ENCODE data around the gene ABCA5.

GRCh38 chr17:69326377-69327059, 415 bp downstream of the ABCA5 start:
- no peak for TF ChIP-seq CTCF (IDR thresholded peaks at IDR 0.05; ENCODE audit: low read depth, low read length)
- no peak for TF ChIP-seq EZH2phosphoT487 (IDR thresholded peaks at IDR 0.05; ENCODE audit: low read depth)
